Right lobe of liver (tissue), 4 donors: ENCODE results near the gene POLR2J.
"Not testable (repeated sequence)": the region's sequence is repeated elsewhere in the genome, so short reads cannot be mapped to it uniquely, and the experiment has no call there.

Experiments used
- POLR2A ChIP-seq: fragments of 450-650 bp; IDR thresholded peaks from one replicate; pipeline ENCODE4 v1.6.1; 2017; ENCODE audit warnings: antibody characterized with exemption, mild to moderate bottlenecking
- TF ChIP-seq, protein P1 (sequence below), 4 donors: fragments of 200-600 bp in 3 of 4; fragments of 450-650 bp in 1 of 4; IDR thresholded peaks; one replicate each; pipeline versions ENCODE4 v1.5.1 to v1.8.0; 2016 to 2022; ENCODE audit warnings: antibody characterized with exemption in 4 of 4, mild to moderate bottlenecking in 2 of 4
- donor health status: DM: no; HTN: no; CAD: no.
- donor health status: DM: no; HTN: no; CAD: no.
- donor health status: DM: no; HTN: yes; CAD: no.

DNA sequence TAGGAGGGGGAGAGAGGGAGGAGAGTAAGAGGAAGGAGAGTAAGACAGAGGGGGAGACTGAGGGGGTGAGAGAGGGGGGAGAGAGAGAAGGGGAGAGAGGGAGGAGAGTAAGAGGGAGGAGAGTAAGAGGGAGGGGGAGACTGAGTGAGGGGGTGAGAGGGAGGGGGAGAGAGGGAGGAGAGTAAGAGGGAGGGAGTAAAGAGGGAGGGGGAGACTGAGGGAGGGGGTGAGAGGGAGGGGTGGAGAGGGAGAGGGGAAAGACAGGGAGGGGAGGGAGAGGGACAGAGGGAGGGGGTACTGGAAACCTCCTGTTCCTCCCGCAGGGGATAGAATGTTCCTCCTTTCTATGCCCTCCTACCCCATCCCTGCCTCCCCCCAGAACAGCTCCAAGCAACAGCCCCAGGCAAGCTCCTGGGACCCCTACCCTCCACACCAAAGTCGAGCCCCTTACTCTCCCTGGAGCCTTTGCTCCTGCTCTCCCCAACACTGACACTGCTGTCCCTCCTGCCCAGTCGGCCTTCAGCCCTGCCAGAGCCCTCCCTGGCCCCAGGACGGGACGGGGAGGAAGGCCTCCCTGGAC, 34.0 kb upstream of the POLR2J start:
- TF ChIP-seq, protein P1, sequence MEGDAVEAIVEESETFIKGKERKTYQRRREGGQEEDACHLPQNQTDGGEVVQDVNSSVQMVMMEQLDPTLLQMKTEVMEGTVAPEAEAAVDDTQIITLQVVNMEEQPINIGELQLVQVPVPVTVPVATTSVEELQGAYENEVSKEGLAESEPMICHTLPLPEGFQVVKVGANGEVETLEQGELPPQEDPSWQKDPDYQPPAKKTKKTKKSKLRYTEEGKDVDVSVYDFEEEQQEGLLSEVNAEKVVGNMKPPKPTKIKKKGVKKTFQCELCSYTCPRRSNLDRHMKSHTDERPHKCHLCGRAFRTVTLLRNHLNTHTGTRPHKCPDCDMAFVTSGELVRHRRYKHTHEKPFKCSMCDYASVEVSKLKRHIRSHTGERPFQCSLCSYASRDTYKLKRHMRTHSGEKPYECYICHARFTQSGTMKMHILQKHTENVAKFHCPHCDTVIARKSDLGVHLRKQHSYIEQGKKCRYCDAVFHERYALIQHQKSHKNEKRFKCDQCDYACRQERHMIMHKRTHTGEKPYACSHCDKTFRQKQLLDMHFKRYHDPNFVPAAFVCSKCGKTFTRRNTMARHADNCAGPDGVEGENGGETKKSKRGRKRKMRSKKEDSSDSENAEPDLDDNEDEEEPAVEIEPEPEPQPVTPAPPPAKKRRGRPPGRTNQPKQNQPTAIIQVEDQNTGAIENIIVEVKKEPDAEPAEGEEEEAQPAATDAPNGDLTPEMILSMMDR (IDR thresholded peaks at IDR 0.05) = not testable (repeated sequence)
- not testable (repeated sequence) for TF ChIP-seq POLR2A
